GM23248 (cell line): ENCODE measurements around the gene RPS24.

Experiments
- EZH2 ChIP-seq: fragments of 200-600 bp; sonication (generic); IDR thresholded peaks from 2 replicates; pipeline ENCODE4 v1.6.1; 2018; ENCODE audit warnings: antibody characterized with exemption, mild to moderate bottlenecking; ENCODE audit not compliant: insufficient read depth, poor library complexity, severe bottlenecking
- EZH2phosphoT487 ChIP-seq: fragments of 200-600 bp; sonication (generic); IDR thresholded peaks from 2 replicates; pipeline ENCODE4 v1.6.1; 2018; ENCODE audit warnings: antibody characterized with exemption, moderate library complexity, mild to moderate bottlenecking, low read depth; ENCODE audit not compliant: insufficient read depth

DNA sequence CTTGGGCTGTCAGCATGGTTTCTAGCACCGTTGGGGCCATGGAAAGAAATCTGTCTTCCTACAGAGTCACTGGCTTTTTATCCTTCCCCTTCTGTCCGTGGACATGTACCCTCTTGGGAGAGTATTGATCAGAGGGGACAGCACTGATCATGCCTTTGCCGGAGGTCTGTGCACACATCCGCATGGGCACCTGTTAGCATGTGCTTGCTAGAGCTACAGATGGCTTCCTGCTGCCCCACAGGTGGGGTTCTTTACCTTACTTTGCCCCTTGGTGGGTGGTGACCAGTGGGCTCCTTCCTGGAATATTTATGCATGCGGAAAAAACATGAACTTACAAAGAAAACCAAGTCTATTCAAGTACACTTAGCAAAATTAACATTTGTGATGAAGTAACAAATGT lies 24.9 kb downstream of the RPS24 start:
- no peak for TF ChIP-seq EZH2
- TF ChIP-seq EZH2phosphoT487, result no peak
